Neural progenitor cell (in vitro differentiated cells): Measurements from ENCODE around the gene SPR. TPM values are rescaled to one million over a fixed set of nuclear protein-coding genes. Genes with fewer than 3 reads are reported as not detected.

ENCODE experiments used
- DNase-seq: peaks from one replicate; pipeline ENCODE4 v3.0.0-alpha.2; 2016; ENCODE audit warnings: low spot score
- H2AFZ ChIP-seq: fragments of 200-600 bp; sonication (generic); replicated peaks from 2 replicates; pipeline ENCODE4 v1.6.1; 2016; ENCODE audit warnings: antibody characterized with exemption
- H3F3A ChIP-seq: fragments of 200-600 bp; sonication (generic); 2 replicates; pipeline ENCODE4 v1.6.1; 2016; ENCODE audit warnings: antibody characterized with exemption, low read depth
- H3K27ac ChIP-seq: fragments of 200-600 bp; sonication (generic); 2 replicates; pipeline ENCODE4 v1.5.1; 2016; ENCODE audit warnings: mild to moderate bottlenecking
- H3K27me3 ChIP-seq: fragments of 200-600 bp; sonication (generic); 2 replicates; pipeline ENCODE4 v1.6.1; 2016; ENCODE audit warnings: mild to moderate bottlenecking, moderate library complexity
- H3K36me3 ChIP-seq: fragments of 200-600 bp; sonication (generic); 2 replicates; pipeline ENCODE4 v1.5.1; 2016
- H3K4me1 ChIP-seq: fragments of 200-600 bp; sonication (generic); 2 replicates; pipeline ENCODE4 v1.6.1; 2016; ENCODE audit warnings: mixed run types
- H3K4me2 ChIP-seq: fragments of 200-600 bp; sonication (generic); 2 replicates; pipeline ENCODE4 v1.6.1; 2016
- H3K4me3 ChIP-seq: fragments of 200-600 bp; sonication (generic); 2 replicates; pipeline ENCODE4 v1.5.1; 2016
- H3K79me2 ChIP-seq: fragments of 200-600 bp; sonication (generic); 2 replicates; pipeline ENCODE4 v1.6.1; 2016; ENCODE audit warnings: low read depth
- H3K9ac ChIP-seq: fragments of 200-600 bp; sonication (generic); 2 replicates; pipeline ENCODE4 v1.6.1; 2016
- H3K9me3 ChIP-seq: fragments of 200-600 bp; sonication (generic); 2 replicates; pipeline ENCODE4 v1.5.1; 2016; ENCODE audit warnings: low read depth
- H4K20me1 ChIP-seq: fragments of 200-600 bp; sonication (generic); 2 replicates; pipeline ENCODE4 v1.6.1; 2016; ENCODE audit warnings: low read depth
- H3K27ac Mint-ChIP-seq: 3 replicates; pipeline ENCODE4 v1.8.0; 2021; ENCODE audit warnings: mixed read lengths
- H3K27me3 Mint-ChIP-seq: 2 replicates; pipeline ENCODE4 v1.8.0; 2022; ENCODE audit warnings: low read depth, mild to moderate bottlenecking, inconsistent platforms, moderate library complexity, mixed read lengths; ENCODE audit not compliant: insufficient read depth
- H3K36me3 Mint-ChIP-seq: 3 replicates; pipeline ENCODE4 v1.8.0; 2021; ENCODE audit warnings: mixed read lengths
- H3K4me1 Mint-ChIP-seq: 3 replicates; pipeline ENCODE4 v1.8.0; 2021; ENCODE audit warnings: mixed read lengths
- H3K4me3 Mint-ChIP-seq: 3 replicates; pipeline ENCODE4 v1.8.0; 2021; ENCODE audit warnings: mild to moderate bottlenecking, moderate library complexity, mixed read lengths
- H3K9me3 Mint-ChIP-seq: 3 replicates; pipeline ENCODE4 v1.8.0; 2020; ENCODE audit warnings: mixed read lengths
- CTCF ChIP-seq: fragments of 200-600 bp; sonication (generic); IDR thresholded peaks from 2 replicates; pipeline ENCODE4 v1.5.1; 2017; ENCODE audit warnings: antibody characterized with exemption, mild to moderate bottlenecking
- EZH2 ChIP-seq: fragments of 200-600 bp; sonication (generic); IDR thresholded peaks from 2 replicates; pipeline ENCODE4 v1.6.1; 2017; ENCODE audit warnings: antibody characterized with exemption, mild to moderate bottlenecking, moderate library complexity
- EZH2phosphoT487 ChIP-seq: fragments of 200-600 bp; sonication (generic); IDR thresholded peaks from 2 replicates; pipeline ENCODE4 v1.6.1; 2017; ENCODE audit warnings: antibody characterized with exemption
- total RNA-seq: library from RNA; depleted of rRNA; stranded (reverse); fragments of >200 nt; gene quantifications from 2 replicates; pipeline ENCODE4 v1.2.3, GENCODE V29; 2015; ENCODE audit warnings: low replicate concordance

The SPR gene
- total RNA-seq, 1 donor from 2014 or later: 2.2 TPM

GRCh38 chr2:72888438-72889202 lies 1.4 kb downstream of the SPR start:
- H3K4me3 ChIP-seq: no peak overlapping the region
- peak overlapping the region; percentile 64 for H3K4me3 Mint-ChIP-seq
- H3K4me1 ChIP-seq: no peaks in the 10 kb centered on the region
- H3K36me3 ChIP-seq: no peaks in the 10 kb centered on the region
- H3K36me3 Mint-ChIP-seq: no peaks in the 10 kb centered on the region
- DNase-seq: no peak
- peaks cover 9% of the 10 kb centered on the region for H3K4me1 Mint-ChIP-seq
- H3K9ac ChIP-seq: no peak overlapping the region
- no peak for TF ChIP-seq EZH2phosphoT487
- no peak for TF ChIP-seq CTCF
- no peak for TF ChIP-seq EZH2
- H3K27ac ChIP-seq: no peak overlapping the region
- H4K20me1 ChIP-seq: peaks cover 10% of the 10 kb centered on the region
- no peak overlapping the region for H3K27ac Mint-ChIP-seq
- H3K79me2 ChIP-seq: no peaks in the 10 kb centered on the region
- no peaks in the 10 kb centered on the region for H3K9me3 Mint-ChIP-seq
- no peak overlapping the region for H3K4me2 ChIP-seq
- peaks cover 67% of the 10 kb centered on the region for H3K27me3 ChIP-seq
- H3K27me3 Mint-ChIP-seq: peaks cover 42% of the 10 kb centered on the region
- H2AFZ ChIP-seq: no peak overlapping the region
- no peaks in the 10 kb centered on the region for H3K9me3 ChIP-seq
- peaks cover 17% of the 10 kb centered on the region for H3F3A ChIP-seq

GRCh38 chr2:72889991-72890390 lies 2.8 kb downstream of the SPR start:
- Histone ChIP-seq H3K36me3 (no peaks in the 10 kb centered on the region), H3K79me2 (no peaks in the 10 kb centered on the region), H4K20me1 (peaks cover 6% of the 10 kb centered on the region), H3K27me3 (peaks cover 66% of the 10 kb centered on the region), H3F3A (peaks cover 17% of the 10 kb centered on the region), H2AFZ (no peak overlapping the region), H3K4me1 (peaks cover 3% of the 10 kb centered on the region), H3K4me3 (no peak overlapping the region), H3K9me3 (no peaks in the 10 kb centered on the region), H3K9ac (no peak overlapping the region), H3K27ac (no peak overlapping the region), H3K4me2 (no peak overlapping the region)
- Mint-ChIP-seq H3K36me3 (no peaks in the 10 kb centered on the region), H3K9me3 (no peaks in the 10 kb centered on the region), H3K4me3 (no peak overlapping the region), H3K27ac (no peak overlapping the region), H3K4me1 (peaks cover 12% of the 10 kb centered on the region), H3K27me3 (peaks cover 48% of the 10 kb centered on the region)
- DNase-seq: no peak
- TF ChIP-seq CTCF (no peak), EZH2 (no peak), EZH2phosphoT487 (no peak)

GRCh38 chr2:72891091-72891818 lies 4.0 kb downstream of the SPR start:
- DNase-seq: no peak
- Histone ChIP-seq H2AFZ (no peak overlapping the region), H3K79me2 (no peaks in the 10 kb centered on the region), H4K20me1 (peaks cover 6% of the 10 kb centered on the region), H3K9me3 (no peaks in the 10 kb centered on the region), H3K36me3 (no peaks in the 10 kb centered on the region), H3F3A (peaks cover 13% of the 10 kb centered on the region), H3K27ac (no peak overlapping the region), H3K27me3 (peaks cover 66% of the 10 kb centered on the region), H3K4me1 (peaks cover 12% of the 10 kb centered on the region), H3K4me3 (no peak overlapping the region), H3K9ac (no peak overlapping the region), H3K4me2 (no peak overlapping the region)
- H3K36me3 Mint-ChIP-seq: no peaks in the 10 kb centered on the region
- no peaks in the 10 kb centered on the region for H3K9me3 Mint-ChIP-seq
- peaks cover 18% of the 10 kb centered on the region for H3K4me1 Mint-ChIP-seq
- no peak for TF ChIP-seq EZH2phosphoT487
- TF ChIP-seq CTCF: no peak
- TF ChIP-seq EZH2: no peak
- H3K27me3 Mint-ChIP-seq: peaks cover 43% of the 10 kb centered on the region
- no peak overlapping the region for H3K4me3 Mint-ChIP-seq
- no peak overlapping the region for H3K27ac Mint-ChIP-seq
